HEK293T (cell line): ENCODE results near the gene ZNF362.

Experiments
- BHLHE40 ChIP-seq: fragments of 450-650 bp; IDR thresholded peaks from 2 replicates; pipeline ENCODE4 v1.6.1; 2016; ENCODE audit warnings: mild to moderate bottlenecking, moderate library complexity, borderline replicate concordance
- FOXK2 ChIP-seq: fragments of 450-650 bp; IDR thresholded peaks from 2 replicates; pipeline ENCODE4 v1.6.1; 2016; ENCODE audit warnings: mild to moderate bottlenecking
- FOXM1 ChIP-seq: fragments of 450-650 bp; IDR thresholded peaks from 2 replicates; pipeline ENCODE4 v1.6.1; 2017; ENCODE audit warnings: mild to moderate bottlenecking, borderline replicate concordance
- NFRKB ChIP-seq: fragments of 450-650 bp; IDR thresholded peaks from 2 replicates; pipeline ENCODE4 v1.6.1; 2016; ENCODE audit warnings: mild to moderate bottlenecking, moderate library complexity

- no peak for TF ChIP-seq FOXK2
- TF ChIP-seq BHLHE40 = no peak
- TF ChIP-seq FOXM1 = no peak
- TF ChIP-seq NFRKB = no peak
Measured at GRCh38 chr1:33260439-33260838, 4.1 kb downstream of the ZNF362 start.
